GM19397 (cell line): Measurements from ENCODE around the gene TRAFD1.
"Not testable (repeated sequence)": the region's sequence is repeated elsewhere in the genome, so short reads cannot be mapped to it uniquely, and the experiment has no call there.

Experiments
- ATAC-seq: cut with Tn5 transposase; IDR thresholded peaks from one replicate; pipeline ENCODE4 v1.9.1; 2021; ENCODE audit warnings: mild to moderate bottlenecking, moderate library complexity; ENCODE audit not compliant: unreplicated experiment

The TRAFD1 gene

GRCh38 chr12:112125250-112125999 lies at the start of gene TRAFD1:
TRAFD1 (plus strand) TSS chr12:112125560; CDS start chr12:112130523, 4,963 bp downstream.
- ATAC-seq = peak; percentile 95

GRCh38 chr12:112087055-112087850 lies 38.1 kb upstream of the TRAFD1 start:
- ATAC-seq = no peak

GRCh38 chr12:112087851-112088250 lies 37.5 kb upstream of the TRAFD1 start:
- no peak for ATAC-seq

- ATAC-seq = no peak
These were observed 33.8 kb upstream of the TRAFD1 start for GRCh38 chr12:112091563-112091962.

- no peak for ATAC-seq
These were observed 29.3 kb upstream of the TRAFD1 start for GRCh38 chr12:112096070-112096469.

- ATAC-seq = no peak
These were observed 28.7 kb upstream of the TRAFD1 start for GRCh38 chr12:112096667-112097066.

GRCh38 chr12:112097641-112098040 lies 27.7 kb upstream of the TRAFD1 start:
- ATAC-seq = no peak

- ATAC-seq = not testable (repeated sequence)
These were observed 24.9 kb upstream of the TRAFD1 start for GRCh38 chr12:112100500-112100899.

- no peak for ATAC-seq
These were observed 23.2 kb upstream of the TRAFD1 start for GRCh38 chr12:112102127-112102526.

GRCh38 chr12:112102746-112103145 lies 22.6 kb upstream of the TRAFD1 start:
- ATAC-seq = not testable (repeated sequence)

- ATAC-seq = no peak
These were observed 21.4 kb upstream of the TRAFD1 start for GRCh38 chr12:112103758-112104503.

GRCh38 chr12:112105891-112106290 lies 19.5 kb upstream of the TRAFD1 start:
- ATAC-seq = no peak

- ATAC-seq = no peak
These were observed 17.8 kb upstream of the TRAFD1 start for GRCh38 chr12:112107306-112108201.

GRCh38 chr12:112108202-112109079 lies 16.9 kb upstream of the TRAFD1 start, which contains the start of gene NAA25:
NAA25 (minus strand) TSS chr12:112108783; CDS start chr12:112108773, 10 bp downstream.
- ATAC-seq = peak; percentile 80

GRCh38 chr12:112110787-112111662 lies 14.3 kb upstream of the TRAFD1 start:
- not testable (repeated sequence) for ATAC-seq

- no peak for ATAC-seq
These were observed 13.4 kb upstream of the TRAFD1 start for GRCh38 chr12:112111931-112112330.

- ATAC-seq = no peak
These were observed 12.8 kb upstream of the TRAFD1 start for GRCh38 chr12:112112409-112113133.
